GM13976 (cell line): Measurements from ENCODE around the gene RAI2.

Experiments
- DNase-seq: peaks from one replicate; pipeline ENCODE4 v3.0.0; 2012; ENCODE audit warnings: low spot score
- in situ Hi-C: fragments of 300-500 bp; cut with MboI; formaldehyde crosslinking; loops from one replicate; pipeline ENCODE4 v1.12.0; 2022; ENCODE audit warnings: low sequenced_read_pairs, mixed read lengths, inconsistent platforms; ENCODE audit not compliant: unreplicated experiment
- TF ChIP-seq, protein P1 (sequence below): IDR thresholded peaks from 2 replicates; pipeline ENCODE4 v1.5.1; 2012; ENCODE audit warnings: borderline replicate concordance, mild to moderate bottlenecking; ENCODE audit not compliant: insufficient read depth; ENCODE audit errors: extremely low read depth, missing control alignments, control extremely low read depth

Gene RAI2

GRCh38 chrX:17779434-17779833 is 81.7 kb downstream of the RAI2 start:
- in situ Hi-C loops, result no loop called here
- TF ChIP-seq, protein P1, sequence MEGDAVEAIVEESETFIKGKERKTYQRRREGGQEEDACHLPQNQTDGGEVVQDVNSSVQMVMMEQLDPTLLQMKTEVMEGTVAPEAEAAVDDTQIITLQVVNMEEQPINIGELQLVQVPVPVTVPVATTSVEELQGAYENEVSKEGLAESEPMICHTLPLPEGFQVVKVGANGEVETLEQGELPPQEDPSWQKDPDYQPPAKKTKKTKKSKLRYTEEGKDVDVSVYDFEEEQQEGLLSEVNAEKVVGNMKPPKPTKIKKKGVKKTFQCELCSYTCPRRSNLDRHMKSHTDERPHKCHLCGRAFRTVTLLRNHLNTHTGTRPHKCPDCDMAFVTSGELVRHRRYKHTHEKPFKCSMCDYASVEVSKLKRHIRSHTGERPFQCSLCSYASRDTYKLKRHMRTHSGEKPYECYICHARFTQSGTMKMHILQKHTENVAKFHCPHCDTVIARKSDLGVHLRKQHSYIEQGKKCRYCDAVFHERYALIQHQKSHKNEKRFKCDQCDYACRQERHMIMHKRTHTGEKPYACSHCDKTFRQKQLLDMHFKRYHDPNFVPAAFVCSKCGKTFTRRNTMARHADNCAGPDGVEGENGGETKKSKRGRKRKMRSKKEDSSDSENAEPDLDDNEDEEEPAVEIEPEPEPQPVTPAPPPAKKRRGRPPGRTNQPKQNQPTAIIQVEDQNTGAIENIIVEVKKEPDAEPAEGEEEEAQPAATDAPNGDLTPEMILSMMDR, result no peak
- DNase-seq, result no peak

- TF ChIP-seq, protein P1, result no peak
- in situ Hi-C loops, result no loop called here
- DNase-seq, result no peak
These were observed 82.1 kb downstream of the RAI2 start for GRCh38 chrX:17778997-17779396.

GRCh38 chrX:17774053-17774452 is 87.0 kb downstream of the RAI2 start:
- TF ChIP-seq, protein P1, result no peak
- DNase-seq, result no peak
- in situ Hi-C loops, result no loop called here

DNA sequence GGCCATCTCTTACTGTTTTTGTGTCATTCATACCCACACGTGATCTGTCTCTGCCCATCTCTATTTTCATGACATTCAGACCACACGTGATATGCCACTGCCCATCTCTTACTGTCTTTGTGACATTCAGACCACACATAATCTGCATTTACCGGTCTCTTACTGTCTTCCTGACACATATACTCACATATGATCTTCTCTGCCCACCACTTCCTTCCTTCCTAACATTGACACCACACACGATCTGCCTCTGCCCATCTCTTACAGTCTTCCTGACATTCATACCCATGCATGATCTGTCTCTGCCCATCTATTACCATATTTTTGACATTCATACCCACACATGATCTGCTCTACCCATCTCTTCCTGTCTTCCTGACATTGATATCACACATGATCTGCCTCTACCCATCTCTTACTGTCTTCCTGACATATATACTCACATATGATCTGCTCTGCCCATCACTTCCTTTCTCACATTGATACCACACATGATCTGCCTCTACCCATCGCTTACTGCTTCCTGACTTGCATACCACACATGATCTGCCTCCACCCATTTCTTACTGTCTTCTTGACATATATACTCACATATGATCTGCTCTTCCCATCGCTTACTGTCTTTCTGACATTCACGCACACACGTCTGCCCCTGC is 87.7 kb downstream of the RAI2 start:
- TF ChIP-seq, protein P1, result no peak
- DNase-seq, result no peak
- in situ Hi-C loops, result no loop called here

- in situ Hi-C loops, result no loop called here
- TF ChIP-seq, protein P1, result no peak
- DNase-seq, result no peak
These were observed 91.3 kb downstream of the RAI2 start for GRCh38 chrX:17769701-17770269.

DNA sequence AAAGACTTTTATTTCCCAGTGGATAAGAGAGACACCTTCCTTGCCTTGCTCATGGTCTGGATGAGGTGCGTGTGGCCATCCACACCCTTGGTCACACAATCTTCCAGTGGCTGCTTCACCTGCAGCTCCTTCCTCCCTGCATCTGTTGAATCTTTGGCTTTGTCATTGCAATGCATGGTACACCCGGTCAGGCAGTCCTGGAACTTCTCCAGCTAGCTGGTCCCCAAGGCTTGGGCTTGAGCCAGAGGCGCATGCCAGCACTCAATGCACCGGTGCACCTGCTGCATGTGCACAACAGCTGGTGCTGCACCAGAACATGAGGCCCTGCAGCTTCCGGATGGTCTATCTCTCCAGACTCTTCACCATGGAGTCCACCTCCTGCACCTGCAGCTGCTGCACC is 92.1 kb downstream of the RAI2 start:
- in situ Hi-C loops, result no loop called here
- TF ChIP-seq, protein P1, result no peak
- DNase-seq, result no peak
